Ecto neural progenitor cell (in vitro differentiated cells): ENCODE results near the gene SRD5A3.

ENCODE experiments used
- DNase-seq: peaks from one replicate; pipeline ENCODE4 v3.0.0-alpha.2; 2018; ENCODE audit warnings: low spot score

Gene SRD5A3

DNA sequence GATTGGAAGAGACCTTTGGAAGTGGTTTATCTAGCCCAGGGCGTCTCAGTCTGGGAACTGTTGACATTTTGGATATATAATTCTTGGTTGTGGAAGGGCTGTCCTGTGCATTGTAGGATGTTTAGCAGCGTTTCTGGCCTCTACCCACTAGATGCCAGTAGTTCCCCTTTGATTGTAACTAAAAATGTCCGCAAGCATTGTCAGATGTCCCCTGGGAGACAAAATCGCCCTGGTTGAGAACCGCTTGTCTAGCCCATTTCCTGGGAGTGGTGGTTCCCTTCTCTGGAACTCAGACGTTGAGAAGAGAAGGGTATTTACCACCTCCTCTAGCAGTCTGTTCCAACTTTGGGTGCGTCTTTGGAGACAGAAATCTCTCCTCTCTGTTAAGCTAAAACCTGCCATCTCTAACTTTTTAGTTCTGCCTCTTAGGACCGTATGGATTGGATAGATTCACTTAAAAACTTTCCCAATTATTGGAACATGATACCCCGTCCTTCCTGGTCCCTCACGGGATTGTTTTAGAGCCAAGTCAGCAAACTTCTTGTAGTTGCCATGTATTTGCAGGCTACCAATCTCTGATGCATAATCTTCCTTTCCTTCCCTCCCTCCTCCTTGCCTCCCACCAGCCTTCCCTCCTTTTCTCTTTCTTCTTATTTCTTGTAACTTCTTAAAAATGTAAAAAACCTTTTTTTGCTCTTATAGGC, 63.6 kb downstream of the SRD5A3 start:
- no peak for DNase-seq

DNA sequence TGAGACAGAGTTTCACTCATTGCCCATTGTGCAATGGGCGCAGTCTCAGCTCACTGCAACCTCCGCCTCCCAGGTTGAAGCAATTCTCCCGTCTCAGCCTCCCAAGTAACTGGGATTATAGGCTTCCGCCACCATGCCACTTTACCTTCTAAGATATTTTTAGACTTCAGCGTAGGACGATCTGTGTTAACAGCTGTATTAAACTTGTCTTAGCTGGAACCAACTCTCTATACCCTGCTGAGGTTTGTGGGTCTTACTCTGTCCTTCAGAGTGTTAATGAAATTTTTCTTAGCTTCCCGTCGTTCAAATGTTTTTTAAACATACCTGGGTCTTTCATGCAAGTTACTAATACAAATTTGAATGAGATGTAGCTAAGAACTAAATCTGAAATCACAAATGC, 64.4 kb downstream of the SRD5A3 start:
- no peak for DNase-seq

- DNase-seq, result no peak
These were observed 65.6 kb downstream of the SRD5A3 start for GRCh38 chr4:55411621-55412020.

DNA sequence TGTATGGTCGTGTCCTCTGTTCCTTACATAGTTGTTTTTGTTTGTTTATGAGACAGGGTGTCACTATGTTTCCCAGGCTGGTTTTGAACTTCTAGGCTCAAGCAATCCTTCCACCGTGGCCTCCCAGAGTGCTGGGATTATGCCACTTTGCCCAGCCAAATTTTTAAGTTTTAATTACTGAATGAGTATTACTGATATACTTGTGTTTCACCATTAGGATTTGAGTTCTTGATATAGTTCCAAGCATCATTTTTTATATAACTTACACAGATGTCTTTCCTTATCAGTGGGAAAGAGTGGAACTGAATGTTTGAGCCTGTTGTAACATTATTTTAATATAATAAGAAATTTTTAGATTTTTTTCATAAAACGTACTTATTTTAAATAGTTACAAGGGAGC, 70.1 kb downstream of the SRD5A3 start:
- no peak for DNase-seq
